Measurements from ENCODE around the gene EEIG1.

DNA sequence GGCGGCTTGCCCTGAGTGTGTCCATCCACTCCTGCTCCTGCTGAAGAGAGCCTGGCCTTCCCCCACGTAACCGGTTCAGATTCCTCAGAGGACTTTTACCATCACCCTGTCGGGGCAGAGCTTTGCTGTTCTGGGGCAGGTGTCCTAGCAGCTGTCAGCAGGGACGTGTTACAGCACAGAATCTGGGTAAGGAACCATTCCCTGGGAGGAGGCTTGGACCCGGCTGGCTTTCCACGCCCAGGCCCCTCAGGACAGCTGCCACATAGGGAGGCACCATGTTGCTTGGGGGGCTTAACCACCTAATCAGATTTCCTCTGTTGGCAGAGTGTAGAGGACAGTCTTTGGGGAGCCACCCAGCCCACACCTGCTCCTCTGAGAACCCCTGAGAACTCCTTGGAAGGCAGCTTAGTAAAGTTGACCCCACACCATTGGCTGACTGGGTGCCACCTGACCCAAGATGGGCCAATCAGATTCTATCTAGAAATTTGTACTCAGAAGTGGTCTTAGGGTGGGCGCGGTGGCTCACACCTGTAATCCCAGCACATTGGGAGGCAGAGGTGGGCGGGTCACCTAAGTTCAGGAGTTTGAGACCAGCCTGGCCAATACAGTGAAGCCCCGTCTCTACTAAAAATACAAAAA, 23.3 kb upstream of the EEIG1 start:
- TF ChIP-seq CTCF (IDR thresholded peaks at IDR 0.05; ENCODE audit: low read depth, low read length) (no peak), EZH2phosphoT487 (IDR thresholded peaks at IDR 0.05; ENCODE audit: low read depth) (no peak)
